GM23338 (cell line): ENCODE measurements around the gene CIAO1. TPM values are rescaled to one million over a fixed set of nuclear protein-coding genes. Genes with fewer than 3 reads are reported as not detected.

Source experiments
- ATAC-seq: fragments of 200-7000 bp; cut with Tn5 transposase; 3 replicates; pipeline ENCODE4 v1.9.1; 2020
- DNase-seq: peaks from one replicate; pipeline ENCODE4 v3.0.0-alpha.2; 2015; ENCODE audit warnings: low spot score
- H2AFZ ChIP-seq: fragments of 200-600 bp; sonication (generic); 2 replicates; pipeline ENCODE4 v1.8.0; 2016; ENCODE audit warnings: antibody characterized with exemption, mild to moderate bottlenecking, moderate library complexity
- H3F3A ChIP-seq: fragments of 200-600 bp; sonication (generic); replicated peaks from 2 replicates; pipeline ENCODE4 v1.8.0; 2017; ENCODE audit warnings: antibody characterized with exemption, mixed run types, low read depth
- H3K27ac ChIP-seq: fragments of 200-600 bp; sonication (generic); 2 replicates; pipeline ENCODE4 v1.6.1; 2016; ENCODE audit warnings: low read depth
- H3K27me3 ChIP-seq: fragments of 200-600 bp; sonication (generic); 2 replicates; pipeline ENCODE4 v1.8.0; 2016; ENCODE audit warnings: mild to moderate bottlenecking, mixed run types, moderate library complexity; ENCODE audit not compliant: insufficient read depth
- H3K36me3 ChIP-seq: fragments of 200-600 bp; sonication (generic); 2 replicates; pipeline ENCODE4 v1.8.0; 2016; ENCODE audit warnings: mild to moderate bottlenecking; ENCODE audit not compliant: insufficient read depth
- H3K4me1 ChIP-seq: fragments of 200-600 bp; sonication (generic); 2 replicates; pipeline ENCODE4 v1.8.0; 2016; ENCODE audit warnings: mild to moderate bottlenecking, moderate library complexity; ENCODE audit not compliant: insufficient read depth
- H3K4me2 ChIP-seq: fragments of 200-600 bp; sonication (generic); 2 replicates; pipeline ENCODE4 v1.7.1; 2017; ENCODE audit warnings: mixed run types
- H3K4me3 ChIP-seq: fragments of 200-600 bp; sonication (generic); 2 replicates; pipeline ENCODE4 v1.6.1; 2016; ENCODE audit warnings: mixed run types
- H3K79me2 ChIP-seq: fragments of 200-600 bp; sonication (generic); replicated peaks from 2 replicates; pipeline ENCODE4 v1.8.0; 2017; ENCODE audit warnings: mild to moderate bottlenecking; ENCODE audit not compliant: insufficient read depth
- H3K9me2 ChIP-seq: fragments of 200-600 bp; sonication (generic); 2 replicates; pipeline ENCODE4 v1.8.0; 2017; ENCODE audit not compliant: insufficient read depth
- H4K20me1 ChIP-seq: fragments of 200-600 bp; sonication (generic); replicated peaks from 2 replicates; pipeline ENCODE4 v1.8.0; 2017; ENCODE audit warnings: mild to moderate bottlenecking; ENCODE audit not compliant: insufficient read depth
- H3K27ac Mint-ChIP-seq: 2 replicates; pipeline ENCODE4 v1.8.0; 2020; ENCODE audit warnings: inconsistent platforms, mild to moderate bottlenecking, moderate library complexity, mixed read lengths
- H3K27me3 Mint-ChIP-seq: 3 replicates; pipeline ENCODE4 v1.8.0; 2022; ENCODE audit warnings: low read depth, mild to moderate bottlenecking, moderate library complexity, mixed read lengths, inconsistent platforms; ENCODE audit not compliant: insufficient read depth, poor library complexity
- H3K36me3 Mint-ChIP-seq: 3 replicates; pipeline ENCODE4 v1.8.0; 2021; ENCODE audit warnings: low read depth, mild to moderate bottlenecking, inconsistent platforms, moderate library complexity, mixed read lengths
- H3K4me1 Mint-ChIP-seq: 3 replicates; pipeline ENCODE4 v1.8.0; 2020; ENCODE audit warnings: mild to moderate bottlenecking, inconsistent platforms, mixed read lengths
- H3K4me3 Mint-ChIP-seq: 3 replicates; pipeline ENCODE4 v1.8.0; 2021; ENCODE audit warnings: moderate library complexity, mild to moderate bottlenecking, inconsistent platforms, mixed read lengths
- H3K9me3 Mint-ChIP-seq: 3 replicates; pipeline ENCODE4 v1.8.0; 2020; ENCODE audit warnings: moderate library complexity, mild to moderate bottlenecking, inconsistent platforms, mixed read lengths
- ETS1 ChIP-seq: IDR thresholded peaks from 2 replicates; pipeline ENCODE4 v1.6.1; 2016; ENCODE audit warnings: antibody characterized with exemption
- EZH2 ChIP-seq: fragments of 200-600 bp; sonication (generic); IDR thresholded peaks from one replicate; pipeline ENCODE4 v1.8.0; 2017; ENCODE audit warnings: antibody characterized with exemption, mild to moderate bottlenecking, low read depth; ENCODE audit not compliant: unreplicated experiment
- JUNB ChIP-seq: IDR thresholded peaks from one replicate; pipeline ENCODE4 v1.6.1; 2016; ENCODE audit warnings: antibody characterized with exemption; ENCODE audit not compliant: unreplicated experiment
- NANOG ChIP-seq: IDR thresholded peaks from 2 replicates; pipeline ENCODE4 v1.6.1; 2016; ENCODE audit warnings: antibody characterized with exemption, borderline replicate concordance
- POLR2AphosphoS5 ChIP-seq: IDR thresholded peaks from 2 replicates; pipeline ENCODE4 v1.6.1; 2016; ENCODE audit warnings: antibody characterized with exemption, low read depth
- STAT1 ChIP-seq: IDR thresholded peaks from one replicate; pipeline ENCODE4 v1.6.1; 2016; ENCODE audit warnings: antibody characterized with exemption; ENCODE audit not compliant: unreplicated experiment
- ZNF331 ChIP-seq: fragments of 250-450 bp; sonication (Bioruptor Pico); IDR thresholded peaks from 2 replicates; pipeline ENCODE4 v1.5.0; 2020; ENCODE audit warnings: low read depth, mild to moderate bottlenecking, moderate library complexity
- polyA plus RNA-seq: library from polyadenylated mRNA; unstranded; fragments of >200 nt; fragmentation: Nextera tagmentation; extraction: Ambion mirVana; gene quantifications from 2 replicates; pipeline ENCODE4 v1.2.1, GENCODE V29; 2016
- total RNA-seq: library from RNA; depleted of rRNA; stranded (reverse); fragments of >200 nt; shearing (Covaris generic); gene quantifications from 2 replicates; pipeline ENCODE4 v1.2.3, GENCODE V29; 2014
- TF ChIP-seq, protein P1 (sequence below), 2 experiments: fragments of 200-600 bp in 1 of 2; sonication (generic) in 1 of 2; conservative IDR thresholded peaks; 2 replicates each; pipeline versions ENCODE4 v1.5.1 to v1.6.1; 2016 to 2017; ENCODE audit warnings: antibody characterized with exemption in 2 of 2, low read depth in 2 of 2, mild to moderate bottlenecking in 2 of 2, moderate library complexity in 1 of 2
- TF ChIP-seq, protein P2 (sequence below): fragments of 250-450 bp; sonication (Bioruptor Pico); IDR thresholded peaks from 2 replicates; pipeline ENCODE4 v1.5.0; 2020; ENCODE audit warnings: mild to moderate bottlenecking, moderate library complexity

CIAO1 gene
- total and polyA plus RNA-seq, 2 experiments from 2014 or later: 48.8 to 119 TPM

GRCh38 chr2:96251721-96252292, 14.2 kb upstream of the CIAO1 start:
- H3K4me1 Mint-ChIP-seq: peaks cover 3% of the 10 kb centered on the region; the same call in 1 of the 3 replicates
- H3K27ac ChIP-seq: no peak overlapping the region
- no peaks in the 10 kb centered on the region for H3K4me1 ChIP-seq
- TF ChIP-seq, protein P1, sequence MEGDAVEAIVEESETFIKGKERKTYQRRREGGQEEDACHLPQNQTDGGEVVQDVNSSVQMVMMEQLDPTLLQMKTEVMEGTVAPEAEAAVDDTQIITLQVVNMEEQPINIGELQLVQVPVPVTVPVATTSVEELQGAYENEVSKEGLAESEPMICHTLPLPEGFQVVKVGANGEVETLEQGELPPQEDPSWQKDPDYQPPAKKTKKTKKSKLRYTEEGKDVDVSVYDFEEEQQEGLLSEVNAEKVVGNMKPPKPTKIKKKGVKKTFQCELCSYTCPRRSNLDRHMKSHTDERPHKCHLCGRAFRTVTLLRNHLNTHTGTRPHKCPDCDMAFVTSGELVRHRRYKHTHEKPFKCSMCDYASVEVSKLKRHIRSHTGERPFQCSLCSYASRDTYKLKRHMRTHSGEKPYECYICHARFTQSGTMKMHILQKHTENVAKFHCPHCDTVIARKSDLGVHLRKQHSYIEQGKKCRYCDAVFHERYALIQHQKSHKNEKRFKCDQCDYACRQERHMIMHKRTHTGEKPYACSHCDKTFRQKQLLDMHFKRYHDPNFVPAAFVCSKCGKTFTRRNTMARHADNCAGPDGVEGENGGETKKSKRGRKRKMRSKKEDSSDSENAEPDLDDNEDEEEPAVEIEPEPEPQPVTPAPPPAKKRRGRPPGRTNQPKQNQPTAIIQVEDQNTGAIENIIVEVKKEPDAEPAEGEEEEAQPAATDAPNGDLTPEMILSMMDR (conservative IDR thresholded peaks at IDR 0.05; ENCODE audit: low read depth in 2 of 2): no peak
- TF ChIP-seq EZH2 (no peak), POLR2AphosphoS5 (no peak), JUNB (no peak), ETS1 (no peak), NANOG (no peak), STAT1 (no peak), ZNF331 (CRISPR knock-in tag) (no peak)
- TF ChIP-seq, protein P2, sequence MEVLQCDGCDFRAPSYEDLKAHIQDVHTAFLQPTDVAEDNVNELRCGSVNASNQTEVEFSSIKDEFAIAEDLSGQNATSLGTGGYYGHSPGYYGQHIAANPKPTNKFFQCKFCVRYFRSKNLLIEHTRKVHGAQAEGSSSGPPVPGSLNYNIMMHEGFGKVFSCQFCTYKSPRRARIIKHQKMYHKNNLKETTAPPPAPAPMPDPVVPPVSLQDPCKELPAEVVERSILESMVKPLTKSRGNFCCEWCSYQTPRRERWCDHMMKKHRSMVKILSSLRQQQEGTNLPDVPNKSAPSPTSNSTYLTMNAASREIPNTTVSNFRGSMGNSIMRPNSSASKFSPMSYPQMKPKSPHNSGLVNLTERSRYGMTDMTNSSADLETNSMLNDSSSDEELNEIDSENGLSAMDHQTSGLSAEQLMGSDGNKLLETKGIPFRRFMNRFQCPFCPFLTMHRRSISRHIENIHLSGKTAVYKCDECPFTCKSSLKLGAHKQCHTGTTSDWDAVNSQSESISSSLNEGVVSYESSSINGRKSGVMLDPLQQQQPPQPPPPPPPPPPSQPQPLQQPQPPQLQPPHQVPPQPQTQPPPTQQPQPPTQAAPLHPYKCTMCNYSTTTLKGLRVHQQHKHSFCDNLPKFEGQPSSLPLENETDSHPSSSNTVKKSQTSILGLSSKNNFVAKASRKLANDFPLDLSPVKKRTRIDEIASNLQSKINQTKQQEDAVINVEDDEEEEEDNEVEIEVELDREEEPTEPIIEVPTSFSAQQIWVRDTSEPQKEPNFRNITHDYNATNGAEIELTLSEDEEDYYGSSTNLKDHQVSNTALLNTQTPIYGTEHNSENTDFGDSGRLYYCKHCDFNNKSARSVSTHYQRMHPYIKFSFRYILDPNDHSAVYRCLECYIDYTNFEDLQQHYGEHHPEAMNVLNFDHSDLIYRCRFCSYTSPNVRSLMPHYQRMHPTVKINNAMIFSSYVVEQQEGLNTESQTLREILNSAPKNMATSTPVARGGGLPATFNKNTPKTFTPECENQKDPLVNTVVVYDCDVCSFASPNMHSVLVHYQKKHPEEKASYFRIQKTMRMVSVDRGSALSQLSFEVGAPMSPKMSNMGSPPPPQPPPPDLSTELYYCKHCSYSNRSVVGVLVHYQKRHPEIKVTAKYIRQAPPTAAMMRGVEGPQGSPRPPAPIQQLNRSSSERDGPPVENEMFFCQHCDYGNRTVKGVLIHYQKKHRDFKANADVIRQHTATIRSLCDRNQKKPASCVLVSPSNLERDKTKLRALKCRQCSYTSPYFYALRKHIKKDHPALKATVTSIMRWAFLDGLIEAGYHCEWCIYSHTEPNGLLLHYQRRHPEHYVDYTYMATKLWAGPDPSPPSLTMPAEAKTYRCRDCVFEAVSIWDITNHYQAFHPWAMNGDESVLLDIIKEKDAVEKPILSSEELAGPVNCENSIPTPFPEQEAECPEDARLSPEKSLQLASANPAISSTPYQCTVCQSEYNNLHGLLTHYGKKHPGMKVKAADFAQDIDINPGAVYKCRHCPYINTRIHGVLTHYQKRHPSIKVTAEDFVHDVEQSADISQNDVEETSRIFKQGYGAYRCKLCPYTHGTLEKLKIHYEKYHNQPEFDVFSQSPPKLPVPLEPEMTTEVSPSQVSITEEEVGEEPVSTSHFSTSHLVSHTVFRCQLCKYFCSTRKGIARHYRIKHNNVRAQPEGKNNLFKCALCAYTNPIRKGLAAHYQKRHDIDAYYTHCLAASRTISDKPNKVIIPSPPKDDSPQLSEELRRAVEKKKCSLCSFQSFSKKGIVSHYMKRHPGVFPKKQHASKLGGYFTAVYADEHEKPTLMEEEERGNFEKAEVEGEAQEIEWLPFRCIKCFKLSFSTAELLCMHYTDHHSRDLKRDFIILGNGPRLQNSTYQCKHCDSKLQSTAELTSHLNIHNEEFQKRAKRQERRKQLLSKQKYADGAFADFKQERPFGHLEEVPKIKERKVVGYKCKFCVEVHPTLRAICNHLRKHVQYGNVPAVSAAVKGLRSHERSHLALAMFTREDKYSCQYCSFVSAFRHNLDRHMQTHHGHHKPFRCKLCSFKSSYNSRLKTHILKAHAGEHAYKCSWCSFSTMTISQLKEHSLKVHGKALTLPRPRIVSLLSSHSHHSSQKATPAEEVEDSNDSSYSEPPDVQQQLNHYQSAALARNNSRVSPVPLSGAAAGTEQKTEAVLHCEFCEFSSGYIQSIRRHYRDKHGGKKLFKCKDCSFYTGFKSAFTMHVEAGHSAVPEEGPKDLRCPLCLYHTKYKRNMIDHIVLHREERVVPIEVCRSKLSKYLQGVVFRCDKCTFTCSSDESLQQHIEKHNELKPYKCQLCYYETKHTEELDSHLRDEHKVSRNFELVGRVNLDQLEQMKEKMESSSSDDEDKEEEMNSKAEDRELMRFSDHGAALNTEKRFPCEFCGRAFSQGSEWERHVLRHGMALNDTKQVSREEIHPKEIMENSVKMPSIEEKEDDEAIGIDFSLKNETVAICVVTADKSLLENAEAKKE (CRISPR knock-in tag): no peak
- H3K27ac Mint-ChIP-seq: 0 out of 2 replicates have a peak overlapping the region, but pooled peaks have one; percentile 78
- H3F3A ChIP-seq: no peaks in the 10 kb centered on the region
- H3K4me3 ChIP-seq: no peak overlapping the region
- H3K9me3 Mint-ChIP-seq: no peaks in the 10 kb centered on the region
- ATAC-seq: peak; percentile 39; the same call in 2 of the 3 replicates
- H3K36me3 Mint-ChIP-seq: peaks cover 25% of the 10 kb centered on the region
- peak; percentile 28 for DNase-seq
- H2AFZ ChIP-seq: no peak overlapping the region
- H3K79me2 ChIP-seq: no peaks in the 10 kb centered on the region
- H3K36me3 ChIP-seq: peaks cover 8% of the 10 kb centered on the region; the same call in 1 of the 2 replicates
- H3K27me3 Mint-ChIP-seq: peaks cover 4% of the 10 kb centered on the region
- H3K4me3 Mint-ChIP-seq: no peak overlapping the region; the same call in 2 of the 3 replicates
- H4K20me1 ChIP-seq: no peaks in the 10 kb centered on the region; the same call in 1 of the 2 replicates
- no peaks in the 10 kb centered on the region for H3K27me3 ChIP-seq
- H3K9me2 ChIP-seq: no peaks in the 10 kb centered on the region
- H3K4me2 ChIP-seq: no peak overlapping the region
